Gastroesophageal sphincter (tissue), 4 donors: ENCODE measurements around the gene HNRNPA2B1. TPM values are rescaled to one million over a fixed set of nuclear protein-coding genes. Genes with fewer than 3 reads are reported as not detected.
"Not testable (repeated sequence)": the region's sequence is repeated elsewhere in the genome, so short reads cannot be mapped to it uniquely, and the experiment has no call there.

Experiments
- ATAC-seq: fragments of 150-250 bp; one replicate; pipeline ENCODE4 v1.9.1; 2016; ENCODE audit warnings: mild to moderate bottlenecking, moderate library complexity
- H3K27ac ChIP-seq, 4 donors: fragments of 200-600 bp; sonication (generic) in 3 of 4; 1 replicate in 3 of 4; 2 replicates in 1 of 4; pipeline ENCODE4 v1.5.1; 2016 to 2019
- H3K27me3 ChIP-seq: fragments of 200-600 bp; sonication (generic); one replicate; pipeline ENCODE4 v1.5.1; 2019
- H3K36me3 ChIP-seq, 2 donors: fragments of 200-600 bp; sonication (generic); one replicate each; pipeline ENCODE4 v1.5.1; 2019; ENCODE audit warnings: control low read depth in 1 of 2
- H3K4me1 ChIP-seq, 3 donors: fragments of 200-600 bp; sonication (generic); 1 replicate in 2 of 3; 2 replicates in 1 of 3; pipeline ENCODE4 v1.5.1; 2016 to 2019; ENCODE audit warnings: control low read depth in 2 of 3
- H3K4me3 ChIP-seq, 2 donors: fragments of 200-600 bp; sonication (generic); one replicate each; pipeline ENCODE4 v1.5.1; 2019; ENCODE audit warnings: mild to moderate bottlenecking in 1 of 2, moderate library complexity in 1 of 2
- H3K9me3 ChIP-seq, 3 donors: fragments of 200-600 bp; sonication (generic); one replicate each; pipeline ENCODE4 v1.5.1; 2017 to 2019; ENCODE audit warnings: control low read depth in 2 of 3
- EP300 ChIP-seq: sonication (generic); formaldehyde crosslinking; IDR thresholded peaks from one replicate; pipeline ENCODE4 v1.6.1; 2017; ENCODE audit warnings: antibody characterized with exemption, mild to moderate bottlenecking
- POLR2A ChIP-seq, 2 donors: fragments of 450-650 bp; IDR thresholded peaks; one replicate each; pipeline ENCODE4 v1.6.1; 2017; ENCODE audit warnings: antibody characterized with exemption in 2 of 2, mild to moderate bottlenecking in 2 of 2, moderate library complexity in 1 of 2
- POLR2AphosphoS5 ChIP-seq: sonication (generic); formaldehyde crosslinking; IDR thresholded peaks from one replicate; pipeline ENCODE4 v1.6.1; 2017; ENCODE audit warnings: antibody characterized with exemption
- WGBS, 2 donors: methylation state at CpG; one replicate each; pipeline ENCODE4 v1.1.5; 2018; ENCODE audit warnings: low coverage in 1 of 2; 5-methylcytosine and 5-hydroxymethylcytosine counted together
- total RNA-seq, 4 donors: library from RNA; depleted of rRNA; stranded (reverse); fragments of >200 nt; gene quantifications; one replicate each; pipeline ENCODE4 v1.1.0, GENCODE V29; 2016
- TF ChIP-seq, protein P1 (sequence below), 4 experiments: fragments of 200-600 bp in 2 of 4; fragments of 450-650 bp in 2 of 4; sonication (generic) in 1 of 4; IDR thresholded peaks; one replicate each; pipeline ENCODE4 v1.5.1; 2017 to 2019; ENCODE audit warnings: antibody characterized with exemption in 4 of 4, mild to moderate bottlenecking in 2 of 4, moderate library complexity in 2 of 4

The HNRNPA2B1 gene
- total RNA-seq, 4 donors from 2014 or later, result 171 to 210 (median 189) TPM

DNA sequence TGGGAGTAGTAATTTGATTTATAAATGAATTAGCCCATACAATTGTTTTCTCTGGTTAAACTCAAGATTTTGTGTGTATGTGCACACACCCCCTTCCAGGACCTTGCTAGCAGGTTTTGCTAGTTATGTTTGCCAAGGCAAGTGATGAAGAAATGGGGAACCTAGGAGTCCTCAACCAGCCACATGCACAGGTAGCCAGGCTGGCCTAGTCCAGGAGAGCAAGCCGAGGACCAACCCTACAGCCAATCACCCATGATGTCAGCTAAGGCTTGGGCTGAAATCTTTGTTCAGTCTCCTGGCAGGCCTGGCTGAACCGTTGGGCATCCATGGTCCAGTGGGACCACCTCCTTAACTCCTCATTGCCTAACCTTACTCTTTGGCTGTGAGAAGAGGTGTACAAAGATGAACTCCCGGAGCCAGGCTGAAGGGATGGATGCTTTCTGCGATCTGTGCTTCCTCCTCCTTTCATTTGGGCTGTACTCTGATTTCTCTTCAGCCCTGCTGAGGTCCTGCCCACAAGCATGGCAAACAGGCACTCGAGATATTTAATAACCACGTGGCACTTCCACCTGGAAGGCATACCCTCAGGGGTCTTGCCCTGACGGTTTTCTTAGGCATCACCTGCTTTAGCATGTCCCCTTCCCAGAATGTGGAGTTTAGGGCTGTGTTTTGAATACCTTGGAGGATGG, 22.1 kb downstream of the HNRNPA2B1 start:
- no peaks in the 10 kb centered on the region for H3K9me3 ChIP-seq
- H3K36me3 ChIP-seq, result no peaks in the 10 kb centered on the region
- H3K27me3 ChIP-seq, result no peaks in the 10 kb centered on the region
- no peak overlapping the region for H3K27ac ChIP-seq
- TF ChIP-seq, protein P1, sequence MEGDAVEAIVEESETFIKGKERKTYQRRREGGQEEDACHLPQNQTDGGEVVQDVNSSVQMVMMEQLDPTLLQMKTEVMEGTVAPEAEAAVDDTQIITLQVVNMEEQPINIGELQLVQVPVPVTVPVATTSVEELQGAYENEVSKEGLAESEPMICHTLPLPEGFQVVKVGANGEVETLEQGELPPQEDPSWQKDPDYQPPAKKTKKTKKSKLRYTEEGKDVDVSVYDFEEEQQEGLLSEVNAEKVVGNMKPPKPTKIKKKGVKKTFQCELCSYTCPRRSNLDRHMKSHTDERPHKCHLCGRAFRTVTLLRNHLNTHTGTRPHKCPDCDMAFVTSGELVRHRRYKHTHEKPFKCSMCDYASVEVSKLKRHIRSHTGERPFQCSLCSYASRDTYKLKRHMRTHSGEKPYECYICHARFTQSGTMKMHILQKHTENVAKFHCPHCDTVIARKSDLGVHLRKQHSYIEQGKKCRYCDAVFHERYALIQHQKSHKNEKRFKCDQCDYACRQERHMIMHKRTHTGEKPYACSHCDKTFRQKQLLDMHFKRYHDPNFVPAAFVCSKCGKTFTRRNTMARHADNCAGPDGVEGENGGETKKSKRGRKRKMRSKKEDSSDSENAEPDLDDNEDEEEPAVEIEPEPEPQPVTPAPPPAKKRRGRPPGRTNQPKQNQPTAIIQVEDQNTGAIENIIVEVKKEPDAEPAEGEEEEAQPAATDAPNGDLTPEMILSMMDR (IDR thresholded peaks at IDR 0.05), result no peak
- no peak for TF ChIP-seq POLR2AphosphoS5
- no peak for TF ChIP-seq POLR2A (IDR thresholded peaks at IDR 0.05)
- no peak for TF ChIP-seq EP300
- 77 to 81% methylated on average over 5 to 7 of the region's 7 CpGs for WGBS, 2 donors
- peaks cover 0 to 34% (median 0%) of the 10 kb centered on the region in 3 donors for H3K4me1 ChIP-seq
- ATAC-seq, result no peak
- no peak overlapping the region for H3K4me3 ChIP-seq

DNA sequence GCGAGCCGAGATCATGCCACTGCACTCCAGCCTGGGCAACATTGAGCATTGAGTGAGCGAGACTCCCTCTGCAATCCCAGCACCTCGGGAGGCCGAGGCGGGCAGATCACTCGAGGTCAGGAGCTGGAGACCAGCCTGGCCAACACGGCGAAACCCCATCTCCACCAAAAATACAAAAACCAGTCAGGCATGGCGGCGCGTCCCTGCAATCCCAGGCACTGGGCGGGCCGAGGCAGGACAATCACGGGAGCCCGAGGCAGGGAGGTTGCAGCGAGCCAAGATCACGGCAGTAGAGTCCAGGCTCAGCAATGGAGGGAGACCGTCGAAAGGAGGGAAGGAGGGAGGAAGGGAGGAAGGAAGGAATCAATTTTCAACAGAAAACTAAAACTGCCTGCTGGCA, 23.3 kb downstream of the HNRNPA2B1 start:
- not testable (repeated sequence) for H3K27me3 ChIP-seq, H3K4me3 ChIP-seq, H3K27ac ChIP-seq, ATAC-seq, H3K9me3 ChIP-seq, H3K36me3 ChIP-seq
- WGBS, 2 donors, result 83% methylated on average over 1 of the region's 20 CpGs; no CpG with 5 or more reads in 1 of the 2 donors
- peaks cover 0 to 22% (median 0%) of the 10 kb centered on the region in 3 donors for H3K4me1 ChIP-seq

DNA sequence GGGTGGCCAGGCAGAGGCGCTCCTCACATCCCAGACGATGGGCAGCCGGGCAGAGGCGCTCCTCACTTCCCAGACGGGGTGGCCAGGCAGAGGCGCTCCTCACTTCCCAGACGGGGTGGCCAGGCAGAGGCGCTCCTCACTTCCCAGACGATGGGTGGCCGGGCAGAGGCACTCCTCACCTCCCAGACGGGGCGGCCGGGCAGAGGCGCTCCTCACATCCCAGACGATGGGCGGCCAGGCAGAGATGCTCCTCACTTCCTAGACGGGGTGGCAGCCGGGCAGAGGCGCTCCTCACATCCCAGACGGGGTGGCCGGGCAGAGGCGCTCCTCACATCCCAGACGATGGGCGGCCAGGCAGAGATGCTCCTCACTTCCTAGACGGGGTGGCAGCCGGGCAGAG, 23.9 kb downstream of the HNRNPA2B1 start:
- not testable (repeated sequence) for H3K36me3 ChIP-seq, H3K27me3 ChIP-seq, H3K27ac ChIP-seq, ATAC-seq, H3K4me3 ChIP-seq, H3K9me3 ChIP-seq
- peaks cover 0 to 17% (median 0%) of the 10 kb centered on the region in 3 donors for H3K4me1 ChIP-seq
- no CpG with 5 or more reads among the region's 26 CpGs for WGBS, 2 donors

DNA sequence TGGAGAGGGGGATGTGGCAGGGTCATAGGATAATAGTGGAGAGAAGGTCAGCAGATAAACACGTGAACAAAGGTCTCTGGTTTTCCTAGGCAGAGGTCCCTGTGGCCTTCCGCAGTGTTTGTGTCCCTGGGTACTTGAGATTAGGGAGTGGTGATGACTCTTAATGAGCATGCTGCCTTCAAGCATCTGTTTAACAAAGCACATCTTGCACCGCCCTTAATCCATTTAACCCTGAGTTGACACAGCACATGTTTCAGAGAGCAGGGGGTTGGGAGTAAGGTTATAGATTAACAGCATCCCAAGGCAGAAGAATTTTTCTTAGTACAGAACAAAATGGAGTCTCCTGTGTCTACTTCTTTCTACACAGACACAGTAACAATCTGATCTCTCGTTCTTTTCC, 24.6 kb downstream of the HNRNPA2B1 start:
- not testable (repeated sequence) for ATAC-seq, H3K9me3 ChIP-seq, H3K27me3 ChIP-seq, H3K4me3 ChIP-seq, H3K36me3 ChIP-seq, H3K27ac ChIP-seq
- WGBS, 2 donors, result no CpG with 5 or more reads among the region's 4 CpGs
- H3K4me1 ChIP-seq, result peaks cover 0 to 12% (median 0%) of the 10 kb centered on the region in 3 donors

DNA sequence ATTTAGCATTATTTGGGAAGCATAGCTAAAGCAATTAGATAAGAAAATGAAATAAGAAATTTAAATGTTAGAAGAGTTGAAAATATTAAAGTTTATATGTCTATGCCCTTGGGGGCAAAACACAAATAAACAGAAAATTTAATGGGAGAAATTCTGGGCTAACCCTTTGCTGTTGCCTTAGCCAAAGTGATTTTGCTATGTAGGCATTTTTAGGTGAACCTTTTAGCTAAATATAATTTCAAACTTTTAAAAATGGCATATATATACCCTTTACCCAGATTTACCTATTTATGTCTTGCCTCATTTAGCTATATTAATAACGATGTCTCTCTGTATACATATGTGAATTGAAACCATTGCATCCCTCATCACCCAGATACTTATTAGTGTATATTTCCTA, 28.5 kb downstream of the HNRNPA2B1 start:
- 94 to 100% methylated on average over 1 of the region's 1 CpG for WGBS, 2 donors
- no peak for TF ChIP-seq POLR2A (IDR thresholded peaks at IDR 0.05)
- no peak for TF ChIP-seq EP300
- TF ChIP-seq, protein P1 (IDR thresholded peaks at IDR 0.05), result no peak
- no peak for TF ChIP-seq POLR2AphosphoS5
- Histone ChIP-seq H3K36me3 (peaks cover 0 to 22% of the 10 kb centered on the region in 2 donors), H3K27ac (no peak overlapping the region), H3K4me1 (no peaks in the 10 kb centered on the region), H3K27me3 (no peaks in the 10 kb centered on the region), H3K4me3 (no peak overlapping the region), H3K9me3 (no peaks in the 10 kb centered on the region)
- ATAC-seq, result no peak

DNA sequence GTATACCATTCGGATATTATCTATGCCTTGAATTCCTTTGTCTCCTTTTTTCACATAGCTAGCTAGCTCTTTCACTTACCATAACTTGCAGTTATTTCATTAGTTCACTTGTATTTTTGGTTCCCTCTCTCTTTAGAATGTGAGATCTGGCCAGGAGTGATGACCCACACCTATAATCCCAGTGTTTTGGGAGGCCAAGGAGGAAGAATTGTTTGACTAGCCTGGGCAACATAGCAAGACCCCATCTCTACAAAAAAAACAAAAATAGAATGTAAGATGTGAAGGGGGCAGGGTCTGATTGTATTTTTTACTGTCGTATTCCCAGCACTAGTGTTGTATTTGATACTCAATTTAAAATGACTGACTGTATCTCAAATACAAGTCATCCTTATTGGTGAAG, 28.9 kb downstream of the HNRNPA2B1 start:
- TF ChIP-seq EP300, result no peak
- TF ChIP-seq, protein P1 (IDR thresholded peaks at IDR 0.05), result no peak
- TF ChIP-seq POLR2AphosphoS5, result no peak
- TF ChIP-seq POLR2A (IDR thresholded peaks at IDR 0.05), result no peak
- Histone ChIP-seq H3K27me3 (no peaks in the 10 kb centered on the region), H3K27ac (no peak overlapping the region), H3K4me3 (no peak overlapping the region), H3K9me3 (no peaks in the 10 kb centered on the region), H3K36me3 (peaks cover 0 to 22% of the 10 kb centered on the region in 2 donors), H3K4me1 (no peaks in the 10 kb centered on the region)
- ATAC-seq, result no peak
- 94% methylated on average over 2 of the region's 2 CpGs for WGBS, 2 donors
